Stimulated activated CD8-positive, alpha-beta memory T cell treated with anti-CD3 and anti-CD28 coated beads, Interleukin-4, amount 100 ng/mL, for 24 hours (primary cell): ENCODE results near the gene MT1G.
A peak's percentile ranks its signal among the peaks of the same experiment; 100 is the strongest.
"Not testable (repeated sequence)": the region's sequence is repeated elsewhere in the genome, so short reads cannot be mapped to it uniquely, and the experiment has no call there.

Experiments used
- DNase-seq: peaks from one replicate; pipeline ENCODE4 v3.0.0-alpha.2; 2020; ENCODE audit warnings: low read depth

MT1G gene

DNA sequence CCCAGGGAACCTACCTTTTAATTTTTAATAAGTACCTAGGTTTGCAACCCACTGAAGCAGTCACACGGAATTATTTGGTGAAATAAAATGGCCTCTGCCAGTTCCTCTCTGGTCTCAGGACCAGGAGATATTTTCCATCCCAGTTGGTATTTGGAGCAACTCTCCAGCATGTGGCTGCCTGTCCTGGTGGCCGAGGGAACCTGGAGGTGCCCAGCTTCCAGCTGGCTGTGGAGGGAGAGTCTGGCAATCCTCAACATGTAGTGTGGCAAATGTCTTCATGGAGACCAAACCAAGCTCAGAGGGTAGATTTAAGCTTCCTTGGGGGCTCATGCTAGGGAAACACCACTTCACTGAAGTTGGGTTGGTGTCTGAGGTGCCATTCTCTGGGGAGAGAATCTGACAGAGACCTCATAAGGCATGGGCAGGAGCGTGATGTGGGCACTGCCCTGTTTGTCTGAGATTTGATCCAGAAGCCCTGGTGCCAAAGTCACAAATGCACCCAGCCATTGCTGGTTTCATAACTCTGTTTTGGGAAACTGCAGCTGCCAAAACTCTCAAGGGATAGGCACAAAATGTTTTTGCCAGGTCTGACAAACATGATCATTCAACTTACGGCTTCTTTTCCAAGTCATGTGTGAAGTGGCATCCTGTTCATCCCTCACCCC, 17.2 kb upstream of the MT1G start:
- no peak for DNase-seq

DNA sequence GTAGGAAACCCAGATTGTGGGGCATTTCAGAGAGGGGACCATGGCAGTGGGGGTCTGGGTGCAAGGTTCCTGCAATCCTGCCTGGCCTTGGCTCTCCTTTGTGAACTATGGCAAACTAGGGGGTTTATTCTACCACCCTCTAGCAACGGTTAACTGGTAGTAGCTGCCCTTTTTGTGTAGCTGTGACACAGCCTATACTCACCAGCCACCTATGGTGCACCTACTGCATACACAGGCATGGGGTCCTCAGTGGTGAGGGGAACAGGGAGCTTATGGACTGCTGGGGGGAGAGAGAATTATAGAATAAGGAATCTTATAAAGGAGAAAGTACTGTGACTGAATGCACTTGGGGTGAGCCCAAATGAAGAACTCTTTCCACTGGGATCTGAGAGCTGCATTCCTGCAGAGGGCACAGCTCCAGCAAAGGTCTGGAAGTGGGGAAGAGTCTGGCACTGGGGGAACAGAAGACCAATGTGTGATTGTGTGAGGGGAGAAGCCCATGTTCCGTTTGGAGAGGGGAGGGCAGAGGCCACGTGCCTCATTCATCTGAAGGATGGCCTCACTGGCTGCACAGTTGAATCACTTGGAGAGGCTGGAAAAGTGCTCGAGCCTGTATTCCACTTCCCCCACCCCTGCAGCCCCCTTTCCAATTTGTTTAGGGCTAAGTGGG, 16.5 kb upstream of the MT1G start:
- no peak for DNase-seq

DNA sequence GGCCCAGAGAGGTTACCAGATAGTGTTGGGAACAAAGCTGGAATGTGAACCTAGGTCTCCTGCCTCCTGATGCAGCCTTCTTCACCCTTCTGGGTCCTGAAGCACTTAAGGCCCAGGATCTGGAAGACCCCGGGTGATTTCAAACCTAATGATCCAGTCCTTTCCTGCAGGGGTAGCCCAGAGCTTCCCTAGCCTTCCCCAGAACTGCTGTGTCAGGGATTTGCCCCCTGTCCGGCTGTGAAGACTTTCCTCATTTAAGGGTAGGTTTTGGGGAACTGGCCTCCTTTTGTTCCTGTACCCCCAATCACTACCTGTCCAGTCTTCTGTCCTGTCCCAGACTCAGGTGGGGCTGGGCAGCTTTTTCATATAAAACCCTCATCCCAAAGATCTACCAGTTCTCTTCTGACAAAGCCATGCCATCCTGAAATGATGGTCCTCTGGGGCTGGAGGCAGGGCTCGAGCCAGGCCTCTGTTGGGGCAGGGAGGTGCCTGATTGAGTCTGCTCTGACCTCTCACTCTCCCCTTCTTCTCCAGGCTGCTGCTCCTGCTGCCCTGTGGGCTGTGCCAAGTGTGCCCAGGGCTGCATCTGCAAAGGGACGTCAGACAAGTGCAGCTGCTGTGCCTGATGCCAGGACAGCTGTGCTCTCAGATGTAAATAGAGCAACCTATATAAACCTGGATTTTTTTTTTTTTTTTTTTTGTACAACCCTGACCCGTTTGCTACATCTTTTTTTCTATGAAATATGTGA, 15.7 kb upstream of the MT1G start:
- DNase-seq = no peak

DNA sequence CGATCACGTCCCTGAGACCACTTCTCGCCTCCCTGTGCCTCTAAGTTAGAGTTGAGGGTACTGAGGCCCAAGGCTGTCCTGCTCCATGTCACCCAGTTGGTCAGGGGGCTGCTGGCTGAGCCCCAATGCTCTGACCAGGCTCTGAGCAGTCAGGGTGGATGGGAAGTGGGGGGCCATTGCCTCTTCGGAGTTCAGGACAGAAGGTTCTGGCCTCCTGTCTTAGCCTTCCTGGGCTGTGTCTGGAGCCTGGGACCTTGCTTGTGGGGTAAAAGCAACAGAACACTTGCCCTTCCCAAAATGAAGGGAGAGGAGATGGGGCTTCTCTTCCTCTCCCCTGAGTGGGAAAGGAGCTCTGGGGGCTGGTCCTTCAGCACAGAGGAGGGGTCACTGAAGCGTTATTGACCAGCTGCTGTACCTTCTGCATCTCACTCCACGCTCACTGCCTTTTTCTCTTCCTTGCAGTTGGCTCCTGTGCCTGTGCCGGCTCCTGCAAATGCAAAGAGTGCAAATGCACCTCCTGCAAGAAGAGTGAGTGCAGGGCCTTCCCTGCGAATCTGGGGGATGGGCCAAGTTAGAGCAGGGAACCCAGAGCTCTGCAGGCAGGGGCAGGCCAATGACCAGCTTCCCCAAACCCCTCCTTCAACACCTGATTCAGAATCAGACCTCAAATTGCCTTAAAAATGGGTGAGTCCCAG, 15.0 kb upstream of the MT1G start:
- DNase-seq = no peak

DNA sequence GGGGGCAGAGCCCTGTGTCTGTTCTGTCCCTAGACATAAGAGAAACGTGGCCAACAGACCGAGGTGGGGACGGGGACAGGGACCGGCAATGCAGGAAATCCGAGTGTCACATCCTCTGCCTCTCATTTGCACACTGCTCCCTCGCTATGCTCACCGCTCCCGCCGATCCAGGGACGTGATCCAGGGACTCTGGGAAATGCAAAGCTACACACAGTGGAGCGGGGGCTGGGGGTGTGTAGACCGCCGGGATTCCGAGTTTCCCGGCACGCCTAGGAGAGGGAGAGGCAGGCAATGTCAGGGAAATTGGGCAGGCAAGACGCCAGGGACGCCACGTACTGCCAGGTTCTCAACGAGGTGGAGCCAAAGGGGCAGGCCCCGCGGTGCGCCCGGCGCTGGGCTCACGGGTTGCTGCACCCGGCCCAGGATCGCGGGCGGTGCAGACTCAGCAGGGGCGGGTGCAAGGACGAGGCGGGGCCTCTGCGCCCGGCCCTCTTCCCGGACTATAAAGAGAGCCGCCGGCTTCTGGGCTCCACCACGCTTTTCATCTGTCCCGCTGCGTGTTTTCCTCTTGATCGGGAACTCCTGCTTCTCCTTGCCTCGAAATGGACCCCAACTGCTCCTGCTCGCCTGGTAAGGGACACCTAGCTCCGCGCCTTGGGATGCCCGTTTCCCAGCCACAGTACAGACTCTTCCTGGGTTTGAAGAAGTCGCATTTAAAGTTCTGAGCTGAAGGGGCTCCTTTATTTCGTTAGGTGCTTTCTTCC, 14.3 kb upstream of the MT1G start, which contains the start of gene MT1X:
Gene MT1X (plus strand): TSS at position 532 of the 764 bp plus-strand sequence. CDS start 71 bp downstream, at position 603.
- DNase-seq = peak; percentile 85

DNA sequence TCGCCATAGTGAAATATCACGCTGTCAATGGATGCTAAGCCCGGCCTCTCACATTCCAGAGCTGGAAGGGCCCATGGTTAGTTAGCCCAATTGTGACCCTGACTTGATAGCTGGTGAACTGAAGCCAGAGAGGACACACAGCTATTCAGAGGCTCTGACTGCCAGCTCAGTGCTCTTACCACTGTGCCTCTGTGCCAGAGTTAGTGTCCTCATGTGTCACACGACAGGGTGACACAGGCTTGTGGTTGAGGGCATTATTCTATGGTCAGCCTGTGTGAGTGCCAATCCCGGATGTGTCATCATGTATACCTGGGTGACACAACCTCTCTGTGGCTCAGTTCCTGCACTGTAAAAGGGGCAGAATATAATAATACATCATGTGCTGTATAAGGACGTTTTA, 12.0 kb upstream of the MT1G start:
- DNase-seq = no peak

DNA sequence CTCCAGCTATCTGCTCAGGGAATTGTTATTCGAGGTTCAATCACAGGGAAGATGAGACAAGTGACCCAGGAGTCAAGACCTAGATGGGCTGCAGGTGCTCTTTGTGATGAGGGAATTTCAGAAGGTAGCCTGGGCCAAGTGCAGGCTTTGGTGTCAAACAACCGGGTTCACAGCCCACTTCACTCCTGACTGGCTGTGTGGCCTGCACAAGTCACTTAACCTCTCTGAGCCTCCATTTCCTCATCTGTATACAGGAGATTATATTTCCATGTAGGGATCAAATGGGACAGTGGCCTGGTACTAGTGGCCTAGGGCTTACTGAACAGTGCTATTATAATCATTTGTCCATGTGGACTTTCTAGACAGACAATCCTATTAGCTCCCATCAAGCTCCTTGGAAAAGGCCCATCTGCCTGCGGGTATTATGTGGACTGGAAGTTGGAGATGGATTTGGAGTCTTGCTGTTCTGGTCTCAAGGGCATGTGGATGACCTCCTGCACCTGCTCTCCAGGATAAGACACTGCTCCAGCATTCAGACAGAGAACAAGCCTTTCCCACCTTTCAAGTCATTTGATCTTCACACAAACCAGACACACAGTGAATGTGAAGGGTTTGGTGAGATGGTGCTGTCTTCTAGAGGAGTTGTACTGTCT, 11.3 kb upstream of the MT1G start:
- no peak for DNase-seq

DNA sequence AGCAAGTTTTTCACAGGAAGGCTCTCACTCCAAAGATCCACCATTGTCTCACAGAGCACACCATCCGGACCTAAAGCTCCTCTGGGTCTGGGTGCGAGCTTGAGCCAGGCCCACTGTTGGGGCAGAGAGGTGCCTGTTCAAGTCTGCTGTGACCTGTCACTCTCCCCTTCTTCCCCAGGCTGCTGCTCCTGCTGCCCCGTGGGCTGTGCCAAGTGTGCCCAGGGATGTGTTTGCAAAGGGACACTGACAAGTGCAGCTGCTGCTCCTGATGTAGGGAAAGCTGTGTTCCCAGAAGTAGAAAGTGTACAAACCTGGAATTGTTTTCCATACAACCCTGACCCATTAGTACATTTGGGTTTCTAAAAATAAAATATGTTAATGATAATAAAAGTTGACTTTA, 9.6 kb upstream of the MT1G start:
- DNase-seq = no peak

DNA sequence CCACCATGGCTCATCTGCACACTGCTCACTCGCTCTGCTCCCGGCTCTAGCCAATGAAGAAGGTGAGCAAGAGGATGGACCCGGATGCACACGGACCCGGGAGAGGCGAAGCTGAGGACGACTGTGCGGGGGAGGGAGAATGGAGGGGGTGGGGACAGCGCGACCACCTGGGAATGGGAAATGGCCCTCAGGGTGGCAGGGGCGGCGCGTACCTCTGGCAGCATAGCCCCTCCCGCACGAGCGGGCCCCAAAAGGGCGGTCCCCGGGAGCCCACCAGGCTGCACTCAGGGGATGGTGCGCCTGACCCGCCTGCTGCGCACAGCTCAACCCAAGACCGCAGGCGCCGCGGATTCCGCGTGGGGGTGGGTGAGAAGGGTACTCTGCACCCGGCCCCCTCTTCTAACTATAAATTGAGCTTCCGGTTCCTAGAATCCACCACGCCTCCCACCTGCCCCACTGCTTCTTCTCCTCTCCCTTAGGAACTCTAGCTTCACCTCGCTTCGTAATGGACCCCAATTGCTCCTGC, 7.9 kb upstream of the MT1G start:
- peak; percentile 60 for DNase-seq

DNA sequence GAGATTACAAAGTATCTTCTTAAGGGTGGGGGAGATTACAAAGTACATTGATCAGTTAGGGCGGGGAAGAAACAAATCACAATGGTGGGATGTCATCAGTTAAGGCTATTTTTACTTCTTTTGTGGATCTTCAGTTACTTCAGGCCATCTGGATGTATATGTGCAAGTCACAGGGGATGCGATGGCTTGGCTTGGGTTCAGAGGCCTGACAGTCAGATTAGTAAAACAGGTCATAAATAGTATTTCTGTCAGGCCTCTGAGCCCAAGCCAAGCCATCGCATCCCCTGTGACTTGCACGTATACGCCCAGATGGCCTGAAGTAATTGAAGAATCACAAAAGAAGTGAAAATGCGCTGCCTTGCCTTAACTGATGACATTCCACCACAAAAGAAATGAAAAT, 6.7 kb upstream of the MT1G start:
- DNase-seq = not testable (repeated sequence)

DNA sequence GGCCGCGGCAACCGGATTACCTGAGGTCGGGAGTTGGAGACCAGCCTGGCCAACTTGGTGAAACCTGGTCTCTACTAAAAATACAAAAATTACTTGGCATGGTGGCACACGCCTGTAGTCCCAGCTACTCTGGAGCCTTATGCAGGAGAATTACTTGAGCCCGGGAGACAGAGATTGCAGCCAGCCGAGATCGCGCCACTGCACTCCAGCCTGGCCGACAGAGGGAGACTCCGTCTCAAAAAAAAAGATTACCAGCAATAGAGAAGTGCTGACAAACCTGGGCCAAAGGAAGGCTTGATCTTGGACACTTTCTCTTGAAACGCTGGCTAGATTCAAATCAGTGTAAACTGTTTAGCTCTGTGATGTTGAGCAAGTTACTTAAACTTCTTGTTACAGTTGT, 6.1 kb upstream of the MT1G start:
- DNase-seq = no peak

DNA sequence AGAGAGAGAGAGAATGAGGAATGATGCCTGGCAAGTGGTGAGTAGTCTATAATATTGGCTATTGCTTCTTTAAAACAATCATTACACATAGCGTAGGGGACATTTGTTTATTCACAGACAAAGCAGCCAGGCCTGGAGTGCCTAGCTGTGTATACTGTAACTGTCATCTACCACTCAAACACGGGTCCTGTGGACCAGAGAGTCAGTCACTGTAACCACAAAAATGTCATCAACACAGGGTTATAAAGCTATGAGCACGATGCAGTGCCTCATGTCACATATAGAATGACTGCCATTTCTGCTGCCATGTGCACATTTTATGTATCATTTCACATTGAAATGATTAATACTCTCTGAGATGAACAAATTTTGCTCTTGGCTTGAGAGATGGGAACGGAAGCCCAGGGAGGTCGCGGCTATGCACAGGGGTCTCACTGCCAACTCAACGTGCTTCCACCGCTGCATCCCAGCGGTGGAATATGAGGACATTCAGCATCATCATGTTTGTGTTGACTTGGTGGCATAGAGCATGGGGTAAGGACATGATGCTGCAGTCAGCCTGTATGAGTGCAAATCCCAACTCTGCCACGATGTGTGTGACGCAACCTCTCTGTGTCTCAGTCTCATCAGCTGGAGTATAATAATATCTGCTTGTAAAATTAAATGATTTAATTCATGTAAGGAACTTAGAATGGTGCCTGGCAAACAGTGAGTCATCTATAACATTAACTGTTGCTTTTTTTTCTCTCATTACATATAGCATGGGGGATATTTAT, 5.1 kb upstream of the MT1G start:
- DNase-seq = no peak

DNA sequence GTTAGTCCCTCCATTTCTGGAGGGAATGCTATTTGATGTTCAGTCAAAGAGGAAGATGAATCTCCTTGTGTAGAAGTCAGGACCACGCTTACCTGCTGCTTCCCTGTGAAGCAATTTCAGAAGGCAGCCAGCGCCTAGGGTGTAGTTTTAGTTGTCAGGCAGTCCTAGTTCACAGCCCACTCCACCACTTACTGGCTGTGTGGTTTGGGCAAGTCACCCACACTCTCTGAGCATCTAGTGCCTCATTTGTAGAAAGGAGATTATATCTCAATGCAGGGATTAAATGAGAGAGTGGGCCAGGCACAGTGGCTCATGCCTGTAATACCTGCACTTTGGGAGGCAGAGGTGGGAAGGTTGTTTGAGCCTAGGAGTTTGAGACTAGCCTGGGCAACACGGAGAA, 4.3 kb upstream of the MT1G start:
- DNase-seq = not testable (repeated sequence)

DNA sequence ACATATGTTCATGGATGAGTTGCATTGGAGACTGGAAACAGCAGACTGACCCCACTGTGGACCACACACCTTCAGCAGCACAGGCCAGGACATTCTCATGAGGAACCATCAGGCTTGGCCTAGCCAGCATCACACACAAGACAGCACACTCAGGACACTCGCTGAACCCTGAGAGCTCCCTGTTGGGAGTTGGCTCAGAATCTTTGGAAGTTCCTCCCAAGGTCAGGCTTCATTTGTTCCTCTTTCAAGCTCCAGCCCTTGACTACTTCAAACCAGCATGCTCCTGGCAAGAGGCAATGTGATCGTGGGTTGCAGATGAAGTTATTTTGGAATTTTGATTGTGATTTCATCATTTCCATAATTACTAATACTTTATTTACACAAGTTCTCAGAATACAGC, 3.8 kb upstream of the MT1G start:
- not testable (repeated sequence) for DNase-seq

DNA sequence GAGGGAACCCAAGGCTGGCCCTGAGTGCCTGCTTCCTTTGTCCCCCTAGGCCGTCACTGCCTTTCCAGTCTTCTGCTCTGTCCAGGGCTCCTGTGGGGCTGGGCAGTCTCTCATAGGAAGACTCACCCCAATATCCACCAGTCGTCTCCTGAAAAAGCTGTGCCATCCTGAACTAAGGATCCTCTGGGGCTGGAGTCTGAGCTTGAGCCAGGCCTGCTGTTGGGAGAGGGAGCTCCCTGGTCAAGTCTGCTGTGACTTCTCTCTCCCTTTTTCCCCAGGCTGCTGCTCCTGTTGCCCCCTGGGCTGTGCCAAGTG, 2.7 kb upstream of the MT1G start:
- DNase-seq = no peak

DNA sequence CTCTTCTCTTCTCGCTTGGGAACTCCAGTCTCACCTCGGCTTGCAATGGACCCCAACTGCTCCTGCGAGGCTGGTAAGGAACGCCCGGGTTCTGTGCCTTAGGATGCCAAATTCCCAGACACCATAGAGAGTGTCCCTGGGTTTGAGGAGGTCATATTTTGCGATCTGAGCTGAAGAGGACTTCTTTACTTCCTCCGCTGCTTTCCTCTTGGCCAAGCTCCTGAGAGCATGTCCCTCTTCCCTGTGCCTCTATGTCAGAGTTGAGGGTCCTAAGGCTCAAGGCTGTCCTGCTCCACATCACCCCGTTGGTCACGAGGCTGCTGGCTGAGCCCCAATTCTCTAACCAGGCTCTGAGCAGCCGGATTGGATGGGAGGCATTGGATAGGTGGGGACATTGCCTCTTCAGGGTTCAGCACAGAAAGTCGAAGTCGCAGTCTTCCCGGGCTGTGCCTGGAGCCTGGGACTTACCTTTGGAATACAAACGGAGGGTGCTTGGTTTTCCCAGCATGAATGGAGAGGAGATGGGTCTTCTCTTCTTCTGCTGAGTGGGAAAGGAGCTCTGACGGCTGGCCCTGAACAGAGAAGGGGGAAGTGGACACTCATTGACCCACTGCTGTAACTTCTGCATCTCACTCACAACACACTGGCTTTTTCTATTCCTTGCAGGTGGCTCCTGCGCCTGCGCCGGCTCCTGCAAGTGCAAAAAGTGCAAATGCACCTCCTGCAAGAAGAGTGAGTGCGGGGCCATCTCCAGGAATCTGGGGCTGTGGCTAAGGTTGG, 2.2 kb upstream of the MT1G start:
- DNase-seq = no peak

DNA sequence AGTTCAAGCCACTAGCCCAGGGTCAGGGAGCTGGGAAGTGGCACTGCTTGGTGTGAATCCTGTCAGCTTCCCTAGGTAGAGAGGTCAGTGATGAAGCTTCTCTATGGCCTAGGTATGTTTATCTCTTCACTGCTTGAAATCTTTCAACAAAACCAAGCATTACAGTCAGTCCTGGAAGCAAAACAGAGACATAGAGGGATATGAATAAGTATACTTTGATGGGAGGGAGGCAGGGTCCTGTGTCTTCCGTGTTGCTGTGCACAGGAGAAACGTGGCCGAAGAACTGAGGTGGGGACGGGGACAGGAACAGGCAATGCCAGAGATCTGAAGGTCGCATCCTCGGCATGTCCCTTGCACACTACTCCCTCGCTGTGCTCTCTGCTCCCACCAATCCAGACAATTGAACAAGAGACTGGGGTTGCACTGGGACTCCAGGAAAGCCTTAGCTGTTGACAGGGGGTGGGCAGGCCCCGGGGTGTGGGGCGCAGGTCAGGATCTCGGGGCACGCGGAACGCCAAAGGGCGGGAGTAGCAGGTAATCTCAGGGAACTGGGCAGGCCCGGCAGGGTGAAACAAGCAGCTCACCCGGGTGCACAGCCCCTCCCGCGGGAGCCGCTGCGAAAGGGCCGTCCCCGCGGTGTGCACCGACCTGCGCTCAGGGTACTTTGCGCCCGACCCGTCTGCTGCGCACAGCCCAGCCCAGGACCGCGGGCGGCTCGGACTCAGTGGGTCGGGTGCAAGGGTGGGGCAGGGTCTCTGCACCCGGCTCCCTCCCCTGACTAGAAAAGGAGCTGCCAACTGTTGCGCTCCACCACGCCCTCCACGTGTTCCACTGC, 1.4 kb upstream of the MT1G start, which contains the start of gene MT1H:
Gene MT1H (plus strand): TSS at position 810 of the 835 bp plus-strand sequence. CDS start 71 bp downstream, outside the sequence.
- peak; percentile 22 for DNase-seq
